ENCODE results near the gene ATP5F1B.

DNA sequence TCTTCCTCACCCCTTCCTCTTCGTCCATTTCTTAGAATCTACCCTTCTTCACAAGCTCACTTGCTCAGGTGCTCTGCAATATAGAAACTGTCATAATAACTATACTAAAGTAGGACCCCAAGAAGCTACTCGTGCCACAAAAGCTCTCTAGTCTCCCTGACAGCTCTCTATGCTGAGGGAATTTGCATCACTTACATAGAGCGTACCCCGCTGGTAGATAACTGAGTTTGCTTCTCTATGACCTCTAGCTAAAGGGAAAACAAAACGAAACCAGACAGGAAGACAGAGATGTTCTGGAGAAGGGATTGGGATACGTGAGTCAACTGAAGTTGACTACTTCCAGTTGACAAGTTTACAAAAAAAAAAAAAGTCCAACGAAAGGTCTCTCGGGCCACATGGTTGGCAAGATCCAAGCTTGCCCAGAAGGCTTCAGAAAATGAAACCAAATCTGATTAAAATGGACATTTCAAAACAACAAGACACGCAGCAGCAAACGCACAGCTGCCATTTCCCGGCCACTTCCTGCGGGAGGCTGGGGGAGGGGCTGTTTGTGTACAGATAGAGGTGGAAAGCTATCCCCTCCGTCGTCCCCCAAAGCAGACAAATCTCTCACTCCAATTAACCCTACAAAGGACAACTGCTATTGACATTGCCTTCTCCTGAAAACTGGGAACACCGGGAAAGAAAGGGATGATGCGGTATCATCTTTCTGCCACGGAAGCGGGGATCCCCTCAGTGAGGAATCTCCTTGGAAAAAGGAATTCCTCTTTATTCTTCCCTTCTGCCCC is 16.9 kb downstream of the ATP5F1B start:
- TF ChIP-seq CTCF (IDR thresholded peaks at IDR 0.05) (no peak), POLR2A (IDR thresholded peaks at IDR 0.05) (no peak)

All from lower leg skin (tissue), 3 donors.